ENCODE measurements around the gene ZNF10.

The ZNF10 gene

DNA sequence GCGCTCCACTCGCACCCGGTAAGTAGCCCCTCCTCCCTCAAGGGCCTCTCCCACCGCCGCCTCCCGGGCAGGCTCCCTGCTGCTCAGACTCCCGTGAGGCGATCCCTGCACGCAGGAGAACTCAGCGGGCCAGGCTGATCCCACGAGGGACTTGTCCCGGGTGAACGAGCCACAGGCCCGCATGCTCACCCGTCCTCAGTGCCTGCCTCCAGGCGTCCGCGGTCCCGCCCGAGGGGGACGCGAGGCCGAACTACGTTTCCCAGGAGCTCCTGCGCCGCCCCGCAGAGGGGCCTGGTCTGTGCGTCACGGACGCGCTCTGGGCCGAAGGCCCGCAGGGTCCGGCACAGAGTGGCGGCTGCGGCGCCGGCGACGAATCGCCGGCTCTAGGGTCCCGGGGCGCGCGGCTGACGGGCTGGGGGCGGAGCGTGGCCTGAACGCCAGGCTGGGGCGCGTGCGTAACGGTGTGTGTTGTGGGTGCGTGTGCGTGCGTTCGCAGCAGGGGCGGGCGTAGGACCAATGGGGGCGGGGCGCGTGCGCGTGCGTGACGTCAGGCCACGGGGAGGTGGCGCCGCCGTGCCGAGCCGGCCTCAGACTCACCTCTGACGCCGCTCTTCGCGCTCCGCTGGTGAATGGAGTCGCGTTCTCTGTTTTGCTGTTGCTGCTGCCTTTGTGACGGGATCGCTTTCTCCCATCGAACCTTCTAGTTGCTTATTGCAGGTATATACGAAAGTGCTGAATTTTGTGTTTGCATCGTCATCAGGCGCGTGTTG, at the start of gene ZNF10, which contains the start of gene ZNF891:
ZNF10 (plus strand) TSS at position 590 of the 770 bp plus-strand sequence. CDS start 13,866 bp downstream, outside the sequence.
ZNF891 (minus strand) TSS at position 237 of the 770 bp plus-strand sequence. CDS start 8,356 bp downstream, outside the sequence.
- peak; percentile 93 to 96 for DNase-seq (ENCODE audit: low read depth in 1 of 2, low spot score in 1 of 2)

DNA sequence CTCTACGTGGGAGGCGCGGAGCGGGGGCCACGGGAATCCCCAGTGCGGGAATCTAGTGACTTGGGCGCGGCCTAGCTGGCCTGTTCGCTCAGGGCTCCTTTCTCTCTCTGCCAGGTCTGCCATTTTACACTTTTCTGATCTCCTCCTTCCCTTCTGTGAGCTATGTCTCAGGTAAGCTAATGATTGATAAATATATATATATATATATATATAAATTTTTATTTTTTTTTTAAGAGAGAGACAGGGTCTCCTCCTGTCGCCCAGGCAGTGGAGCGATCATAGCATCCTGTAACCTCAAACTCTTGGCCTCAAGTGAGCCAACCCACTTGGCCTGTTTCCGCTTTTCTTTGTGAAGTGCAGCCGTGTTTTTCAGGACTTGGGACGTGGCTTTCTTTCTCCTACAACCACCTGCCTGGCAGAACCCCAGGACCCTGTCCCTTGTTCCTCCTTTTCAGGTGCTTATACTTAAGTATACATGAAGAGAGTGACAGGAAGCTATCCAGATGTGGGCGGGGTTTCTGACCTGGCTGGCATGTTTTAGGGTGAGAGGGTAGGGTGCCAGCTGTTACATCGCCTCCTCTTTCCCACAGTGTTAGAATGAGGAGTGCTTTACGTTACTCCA, 49.2 kb upstream of the ZNF10 start:
- no peak for DNase-seq (ENCODE audit: low read depth in 1 of 2, low spot score in 1 of 2)

DNA sequence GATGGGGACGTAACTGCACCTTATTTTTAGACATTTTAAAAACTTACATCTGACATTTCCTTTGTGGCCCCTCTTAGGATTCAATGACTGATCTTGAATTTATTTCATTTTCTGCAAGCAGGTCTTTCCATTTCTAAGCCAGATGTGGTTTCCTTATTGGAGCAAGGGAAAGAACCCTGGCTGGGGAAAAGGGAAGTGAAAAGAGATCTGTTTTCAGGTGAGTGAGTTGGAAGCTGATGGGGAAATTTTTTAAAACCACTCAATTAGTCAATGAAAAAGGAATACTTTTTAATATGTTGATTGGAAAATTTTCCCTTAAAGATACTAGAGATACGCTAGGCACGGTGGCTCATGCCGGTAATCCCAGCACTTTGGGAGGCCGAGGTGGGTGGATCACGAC, 47.1 kb upstream of the ZNF10 start:
- DNase-seq (ENCODE audit: low read depth in 1 of 2, low spot score in 1 of 2), result no peak

DNA sequence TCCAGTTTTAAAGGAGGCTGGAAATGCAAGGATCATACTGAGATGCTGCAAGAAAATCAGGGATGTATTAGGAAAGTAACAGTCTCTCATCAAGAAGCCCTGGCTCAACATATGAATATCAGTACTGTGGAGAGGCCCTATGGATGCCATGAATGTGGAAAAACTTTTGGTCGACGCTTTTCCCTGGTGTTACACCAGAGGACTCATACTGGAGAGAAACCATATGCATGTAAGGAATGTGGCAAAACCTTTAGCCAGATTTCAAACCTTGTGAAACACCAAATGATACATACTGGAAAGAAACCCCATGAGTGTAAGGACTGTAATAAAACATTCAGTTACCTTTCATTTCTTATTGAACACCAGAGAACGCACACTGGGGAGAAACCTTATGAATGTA, 24.8 kb upstream of the ZNF10 start:
- no peak for DNase-seq (ENCODE audit: low read depth in 1 of 2, low spot score in 1 of 2)

DNA sequence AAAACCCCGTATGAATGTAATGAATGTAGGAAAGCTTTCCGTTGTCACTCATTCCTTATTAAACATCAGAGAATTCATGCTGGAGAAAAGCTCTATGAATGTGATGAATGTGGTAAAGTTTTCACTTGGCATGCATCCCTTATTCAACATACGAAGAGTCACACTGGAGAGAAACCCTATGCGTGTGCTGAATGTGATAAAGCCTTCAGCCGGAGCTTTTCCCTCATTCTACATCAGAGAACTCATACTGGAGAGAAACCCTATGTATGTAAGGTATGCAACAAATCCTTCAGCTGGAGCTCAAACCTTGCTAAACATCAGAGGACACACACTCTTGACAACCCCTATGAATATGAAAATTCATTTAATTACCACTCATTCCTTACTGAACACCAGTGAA, 24.2 kb upstream of the ZNF10 start:
- no peak for DNase-seq (ENCODE audit: low read depth in 1 of 2, low spot score in 1 of 2)

DNA sequence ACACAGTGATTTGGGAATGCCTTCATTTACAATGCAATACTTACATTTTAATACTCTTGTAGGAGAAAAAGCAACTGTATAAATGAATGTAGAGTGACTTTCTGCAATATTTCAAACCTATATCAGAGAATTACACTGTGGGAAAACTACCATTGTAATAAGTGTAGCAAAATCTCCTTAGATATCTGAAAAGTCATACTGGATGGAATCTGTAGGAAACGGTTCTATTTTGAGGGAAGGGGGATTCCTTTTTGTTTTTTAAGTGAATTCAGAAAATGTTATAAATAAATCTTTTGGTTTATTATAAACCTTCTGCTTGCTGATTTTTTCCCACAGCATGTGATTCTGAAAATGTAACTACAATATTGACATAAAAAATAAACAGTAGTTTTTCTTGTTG, 23.3 kb upstream of the ZNF10 start:
- DNase-seq (ENCODE audit: low read depth in 1 of 2, low spot score in 1 of 2), result no peak

DNA sequence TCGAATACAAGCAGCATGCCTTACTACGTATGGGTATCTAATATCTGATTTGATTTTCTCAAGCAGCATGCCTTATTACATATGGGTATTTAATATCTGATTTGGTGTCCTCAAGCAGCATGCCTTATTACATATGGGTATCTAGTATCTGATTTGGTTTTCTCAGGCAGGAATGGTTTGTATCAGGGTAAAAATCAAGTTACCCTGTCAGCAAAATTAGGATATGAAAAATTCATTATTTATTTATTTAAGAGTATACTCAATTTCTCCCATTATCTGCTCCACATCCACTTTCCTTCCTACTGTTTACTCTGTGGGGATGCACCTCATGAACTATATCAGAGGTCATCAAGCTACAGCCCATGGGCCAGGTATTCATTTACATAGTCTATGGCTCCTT, 22.3 kb upstream of the ZNF10 start:
- no peak for DNase-seq (ENCODE audit: low read depth in 1 of 2, low spot score in 1 of 2)

DNA sequence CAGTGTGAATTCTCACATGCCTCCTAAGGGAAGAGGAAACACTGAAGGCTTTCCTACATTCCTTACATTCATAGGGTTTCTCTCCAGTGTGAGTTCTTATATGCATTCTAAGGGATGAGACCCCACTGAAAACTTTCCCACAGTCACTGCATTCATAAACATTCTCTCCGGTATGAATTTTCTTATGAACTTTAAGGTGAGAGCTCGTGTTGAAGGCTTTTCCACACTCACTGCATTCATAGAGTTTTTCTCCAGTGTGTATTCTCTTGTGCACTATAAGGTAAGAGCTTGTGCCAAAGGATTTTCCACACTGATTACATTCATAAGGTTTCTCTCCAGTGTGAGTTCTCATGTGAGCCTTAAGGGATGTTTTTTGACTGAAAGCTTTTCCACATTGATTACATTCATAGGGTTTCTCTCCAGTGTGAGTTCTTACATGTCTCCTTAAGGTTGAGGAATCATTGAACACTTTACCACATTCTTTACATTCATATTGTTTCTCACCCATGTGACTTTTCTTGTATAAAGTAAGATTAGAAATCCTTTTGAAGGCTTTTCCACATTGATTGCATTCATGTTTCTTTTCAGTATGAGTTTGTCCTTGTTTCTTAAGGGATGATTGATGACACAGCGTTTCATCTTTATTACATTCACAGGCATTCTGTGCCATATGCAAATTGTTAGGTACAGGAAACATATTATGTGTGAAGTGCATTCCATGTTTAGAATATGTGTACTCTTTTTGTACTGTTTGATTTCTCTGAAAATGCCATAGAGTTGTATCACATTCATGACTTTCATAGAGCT, 9.8 kb upstream of the ZNF10 start:
- no peak for DNase-seq (ENCODE audit: low read depth in 1 of 2, low spot score in 1 of 2)

DNA sequence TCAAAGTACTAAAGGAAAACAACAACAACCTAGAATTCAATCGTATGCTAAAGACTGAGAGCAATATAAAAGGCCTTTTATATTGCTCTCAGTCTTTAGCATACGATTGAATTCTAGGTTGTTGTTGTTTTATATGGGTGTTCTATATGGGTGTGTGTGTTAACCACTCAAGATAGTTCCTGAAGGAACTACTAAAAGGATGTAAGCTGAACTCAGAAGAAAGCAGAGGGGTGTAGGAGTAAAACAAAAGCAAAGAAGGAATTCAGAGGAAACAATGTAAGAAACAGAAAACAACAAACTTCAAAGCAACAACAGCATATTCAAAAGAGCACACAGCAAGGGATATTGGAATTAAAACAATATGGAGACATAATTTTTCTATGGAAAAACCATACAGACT, 5.8 kb upstream of the ZNF10 start:
- no peak for DNase-seq (ENCODE audit: low read depth in 1 of 2, low spot score in 1 of 2)

DNA sequence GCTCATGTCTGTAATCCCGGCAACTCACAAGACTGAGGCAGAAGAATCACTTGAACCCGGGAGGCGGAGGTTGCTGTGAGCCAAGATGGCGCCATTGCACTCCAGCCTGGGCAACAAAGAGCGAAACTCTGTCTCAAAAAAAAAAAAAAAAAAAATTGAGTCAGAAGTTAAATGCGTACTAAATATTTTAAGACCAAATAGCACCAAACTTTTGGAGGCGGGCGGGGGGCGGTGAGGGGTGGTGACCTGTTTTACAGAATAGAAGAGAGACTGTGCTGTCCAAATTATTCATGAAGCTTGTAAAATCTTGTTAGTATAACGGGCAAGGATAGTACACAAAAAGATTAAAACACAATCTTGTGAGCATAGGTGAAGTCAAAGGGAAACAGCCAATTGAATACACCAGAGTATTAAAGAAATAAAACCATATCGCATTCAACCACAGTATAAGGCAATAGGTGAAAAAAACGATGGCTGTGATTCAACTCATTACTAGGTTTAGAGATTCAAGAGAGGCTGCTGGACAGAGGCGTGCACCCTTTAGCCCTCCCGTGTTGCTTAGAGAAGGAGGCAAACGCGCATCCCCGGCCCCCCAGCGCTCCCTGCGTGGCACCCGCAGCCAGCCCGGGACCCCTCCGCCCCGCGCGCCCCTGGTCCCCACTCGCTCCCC, 924 bp upstream of the ZNF10 start:
- no peak for DNase-seq (ENCODE audit: low read depth in 1 of 2, low spot score in 1 of 2)

DNA sequence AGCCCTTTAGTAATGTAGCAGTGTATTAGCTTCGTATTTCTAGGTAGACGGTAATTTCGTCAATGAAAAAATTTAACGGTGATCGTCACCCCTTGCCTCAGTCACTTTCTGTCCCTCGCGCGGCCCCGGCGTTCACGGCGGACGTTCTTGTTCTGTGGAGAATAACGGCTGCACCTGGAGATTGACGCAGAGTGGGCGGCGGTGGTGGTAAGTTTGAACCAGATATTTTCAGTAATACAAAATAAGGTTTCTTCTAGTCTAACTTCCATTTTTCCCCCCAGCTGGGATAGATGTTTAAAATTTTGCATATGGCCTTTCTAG, 341 bp downstream of the ZNF10 start:
- no peak for DNase-seq (ENCODE audit: low read depth in 1 of 2, low spot score in 1 of 2)

DNA sequence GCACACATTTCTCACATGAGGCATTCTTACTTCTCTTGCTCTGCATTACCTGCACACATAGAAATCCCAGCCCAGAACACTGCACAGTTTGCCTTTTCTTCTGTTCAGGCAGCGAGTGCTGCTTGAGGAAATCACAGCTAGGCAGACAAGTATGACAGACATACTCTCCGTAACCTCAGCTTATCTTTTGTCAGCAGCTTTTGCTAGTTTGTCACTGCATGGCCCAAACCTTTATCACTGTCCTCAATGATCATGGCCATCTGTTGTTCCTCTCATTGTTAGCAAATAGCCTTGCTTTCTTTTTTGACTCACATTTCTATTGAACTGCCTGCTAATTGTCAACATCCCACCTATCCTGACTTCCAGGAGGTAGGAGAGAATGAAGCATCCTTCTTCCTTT, 5.3 kb downstream of the ZNF10 start:
- no peak for DNase-seq (ENCODE audit: low read depth in 1 of 2, low spot score in 1 of 2)

DNA sequence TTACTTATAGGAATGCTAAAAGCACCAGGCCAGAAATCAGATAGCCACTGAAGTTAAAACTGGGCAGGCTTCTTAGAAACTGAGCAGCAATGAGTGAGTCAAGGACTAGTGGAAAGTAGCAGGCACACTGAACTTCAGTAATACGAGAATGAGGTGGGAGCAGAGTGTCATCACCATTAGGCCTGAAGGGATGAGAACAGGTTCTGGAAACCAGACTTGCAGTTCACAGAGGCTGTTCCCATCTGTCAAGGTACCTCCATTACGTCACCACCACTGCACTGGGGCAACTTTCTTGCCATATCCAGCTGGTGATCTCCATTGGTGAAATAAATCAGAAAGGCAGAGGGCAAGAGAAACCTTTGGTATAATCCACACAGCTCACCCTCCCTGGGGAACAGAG, 15.6 kb downstream of the ZNF10 start:
- no peak for DNase-seq (ENCODE audit: low read depth in 1 of 2, low spot score in 1 of 2)

DNA sequence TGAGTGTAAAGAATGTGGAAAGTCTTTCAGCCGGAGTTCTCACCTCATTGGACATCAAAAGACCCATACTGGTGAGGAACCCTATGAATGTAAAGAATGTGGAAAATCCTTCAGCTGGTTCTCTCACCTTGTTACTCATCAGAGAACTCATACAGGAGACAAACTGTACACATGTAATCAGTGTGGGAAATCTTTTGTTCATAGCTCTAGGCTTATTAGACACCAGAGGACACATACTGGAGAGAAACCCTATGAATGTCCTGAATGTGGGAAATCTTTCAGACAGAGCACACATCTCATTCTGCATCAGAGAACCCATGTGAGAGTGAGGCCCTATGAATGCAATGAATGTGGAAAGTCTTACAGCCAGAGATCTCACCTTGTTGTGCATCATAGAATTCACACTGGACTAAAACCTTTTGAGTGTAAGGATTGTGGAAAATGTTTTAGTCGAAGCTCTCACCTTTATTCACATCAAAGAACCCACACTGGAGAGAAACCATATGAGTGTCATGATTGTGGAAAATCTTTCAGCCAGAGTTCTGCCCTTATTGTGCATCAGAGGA, 25.8 kb downstream of the ZNF10 start:
- DNase-seq (ENCODE audit: low read depth in 1 of 2, low spot score in 1 of 2), result no peak

DNA sequence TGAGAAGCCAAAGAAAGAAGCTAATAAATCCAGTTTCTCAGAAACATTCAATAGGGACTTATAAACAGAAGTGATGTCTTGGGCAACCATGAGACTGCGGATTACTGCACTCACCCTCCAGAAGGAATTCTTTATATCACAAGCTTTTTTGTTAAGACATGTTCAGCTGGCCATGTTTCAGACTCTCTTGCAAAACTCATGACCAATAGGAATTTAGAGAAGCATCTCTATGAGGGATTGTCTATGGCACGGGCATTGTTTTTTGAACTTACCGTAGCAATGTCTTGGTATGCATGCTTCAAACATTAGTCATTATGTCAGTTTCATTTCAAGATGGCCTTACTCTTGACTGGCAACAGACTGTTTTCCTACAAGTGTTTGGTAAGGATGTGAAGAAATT, 35.3 kb downstream of the ZNF10 start:
- DNase-seq (ENCODE audit: low read depth in 1 of 2, low spot score in 1 of 2), result no peak

DNA sequence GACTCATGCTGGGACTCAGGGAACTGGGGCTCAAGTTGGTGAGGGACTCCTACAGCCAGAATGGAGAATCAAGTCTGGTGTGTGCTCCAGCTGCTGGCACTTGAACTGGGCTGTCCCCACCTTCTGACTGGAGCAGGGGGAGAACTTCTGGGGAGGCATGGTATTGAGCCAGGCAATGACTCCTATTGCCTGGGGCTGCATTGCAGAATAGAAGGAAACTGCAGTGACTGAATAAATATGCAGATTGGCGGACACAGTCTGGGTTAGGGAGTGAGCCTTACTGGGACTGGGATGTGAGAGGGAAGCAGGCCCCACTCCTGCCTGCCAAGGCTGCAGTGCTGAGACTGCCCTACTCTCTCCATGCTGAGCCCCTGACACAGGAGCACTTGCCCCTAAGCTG, 42.1 kb downstream of the ZNF10 start:
- DNase-seq (ENCODE audit: low read depth in 1 of 2, low spot score in 1 of 2), result no peak

DNA sequence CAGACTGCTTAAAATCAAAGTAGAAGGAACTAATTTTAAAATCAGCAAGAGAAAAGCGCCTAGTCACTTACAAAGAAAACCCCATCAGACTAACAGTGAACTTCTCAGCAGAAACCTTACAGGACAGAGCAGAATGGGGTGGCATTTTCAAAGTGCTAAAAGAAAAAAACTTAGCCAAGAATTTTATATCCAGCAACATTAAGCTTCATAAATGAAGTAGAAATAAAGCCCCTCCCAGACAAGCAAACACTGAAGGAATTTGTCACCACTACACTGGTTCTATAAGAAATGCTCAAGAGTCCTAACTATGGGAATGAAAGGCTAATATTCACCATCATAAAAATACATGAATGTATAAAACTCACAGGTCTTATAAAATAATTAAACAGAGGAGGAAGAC, 44.5 kb downstream of the ZNF10 start:
- DNase-seq (ENCODE audit: low read depth in 1 of 2, low spot score in 1 of 2), result no peak

DNA sequence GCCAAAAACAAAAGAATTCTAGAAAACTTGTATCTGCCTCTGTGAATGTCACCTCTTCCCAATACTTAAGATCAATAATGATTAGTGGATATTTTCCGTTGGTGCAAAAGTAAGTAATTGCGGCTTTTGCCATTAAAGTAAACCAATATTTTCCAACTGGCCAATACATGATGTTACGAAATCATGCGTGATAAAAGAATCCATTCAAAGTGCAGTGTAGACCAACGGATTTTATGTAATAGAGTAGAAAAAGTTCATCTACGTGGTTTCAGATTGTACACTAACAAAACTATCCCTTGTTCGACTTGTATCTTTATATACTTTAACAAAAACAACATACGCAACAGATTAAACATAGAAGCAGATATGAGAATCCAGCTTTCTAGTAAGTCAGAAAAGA, 50.2 kb downstream of the ZNF10 start:
- DNase-seq (ENCODE audit: low read depth in 1 of 2, low spot score in 1 of 2), result no peak

DNA sequence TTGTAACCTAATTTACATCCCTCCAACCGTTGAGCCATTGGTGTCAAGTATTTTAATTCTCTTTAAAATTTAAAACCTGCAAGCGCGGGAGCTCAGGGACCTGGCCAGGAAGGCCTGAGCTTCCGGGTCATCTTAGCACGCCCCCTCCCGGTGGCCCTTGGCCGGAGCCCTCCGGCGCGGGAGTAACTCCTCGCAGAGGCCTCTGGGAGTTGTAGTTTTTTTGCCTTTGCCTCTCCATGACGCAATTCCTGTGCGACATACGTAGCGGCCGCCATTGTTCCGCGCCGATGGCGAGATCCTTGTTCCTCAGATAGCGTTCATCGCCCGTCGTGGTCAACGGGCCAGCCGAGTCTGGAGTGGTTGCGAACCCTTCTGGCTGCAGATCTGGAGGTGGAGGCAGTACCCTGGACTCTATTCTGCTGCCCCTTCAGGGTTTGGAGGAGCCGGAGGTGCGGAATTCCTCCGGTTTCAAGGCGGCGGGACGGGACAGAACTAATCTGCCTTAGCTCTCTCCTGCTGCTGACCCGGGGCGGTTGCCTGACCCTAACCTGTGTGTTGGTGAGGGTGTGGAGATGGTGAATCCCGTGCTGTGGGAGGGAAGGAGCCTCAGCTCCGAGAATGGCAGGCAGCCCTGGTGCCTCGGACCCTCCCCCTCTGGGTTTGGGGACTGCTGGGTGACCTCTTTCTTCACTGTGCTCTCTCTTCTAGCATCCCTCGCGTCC, 51.0 kb downstream of the ZNF10 start, which contains the start of gene ZNF268:
ZNF268 (plus strand) TSS at position 258 of the 722 bp plus-strand sequence. CDS start 503 bp downstream, outside the sequence.
- peak; percentile 75 to 81 for DNase-seq (ENCODE audit: low read depth in 1 of 2, low spot score in 1 of 2)

DNA sequence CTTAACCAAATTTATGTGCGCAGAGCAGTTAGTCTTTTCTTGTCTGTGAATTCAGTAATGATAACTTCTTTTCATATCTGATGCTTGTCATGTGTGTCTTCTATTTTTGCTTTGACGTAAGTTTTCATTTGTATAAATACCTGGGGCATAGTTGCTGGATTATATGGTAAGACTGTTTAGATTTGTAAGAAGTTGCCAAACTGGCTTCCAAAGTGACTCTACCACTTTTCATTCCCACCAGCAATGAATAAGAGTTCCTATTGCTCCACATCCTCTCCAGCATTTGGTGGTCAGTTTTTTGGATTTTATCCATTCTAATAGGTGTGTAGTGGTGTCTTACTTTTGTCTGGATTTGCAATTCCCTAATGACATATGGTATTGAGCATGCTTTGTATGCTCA, 59.7 kb downstream of the ZNF10 start:
- no peak for DNase-seq (ENCODE audit: low read depth in 1 of 2, low spot score in 1 of 2)
